HepG2 (cell line): ENCODE measurements around the gene THOC6. TPM values are rescaled to one million over a fixed set of nuclear protein-coding genes. Genes with fewer than 3 reads are reported as not detected.
A peak's percentile ranks its signal among the peaks of the same experiment; 100 is the strongest.

Experiments used
- ELF3 ChIP-seq: IDR thresholded peaks from 2 replicates; pipeline ENCODE4 v1.6.1; 2016; ENCODE audit warnings: missing genetic modification reagents, missing compliant biosample characterization
- FOXK2 ChIP-seq: fragments of 450-650 bp; IDR thresholded peaks from 2 replicates; pipeline ENCODE4 v1.6.1; 2016
- FOXO4 ChIP-seq: sonication (generic); formaldehyde crosslinking; conservative IDR thresholded peaks from 2 replicates; pipeline ENCODE4 v1.8.1; 2023; ENCODE audit warnings: missing genetic modification reagents
- HMG20B ChIP-seq: conservative IDR thresholded peaks from 2 replicates; pipeline ENCODE4 v1.6.1; 2016; ENCODE audit warnings: missing genetic modification reagents, missing compliant biosample characterization
- ISL2 ChIP-seq: sonication (generic); formaldehyde crosslinking; IDR thresholded peaks from 2 replicates; pipeline ENCODE4 v1.5.0; 2020; ENCODE audit warnings: missing genetic modification reagents
- MYC ChIP-seq: sonication (generic); formaldehyde crosslinking; IDR thresholded peaks from 2 replicates; pipeline ENCODE4 v1.9.0; 2021; ENCODE audit warnings: missing genetic modification reagents, borderline replicate concordance
- SCMH1 ChIP-seq: sonication (generic); formaldehyde crosslinking; IDR thresholded peaks from 2 replicates; pipeline ENCODE4 v1.9.0; 2021; ENCODE audit warnings: missing genetic modification reagents, mild to moderate bottlenecking, borderline replicate concordance
- SMAD1 ChIP-seq: sonication (generic); formaldehyde crosslinking; IDR thresholded peaks from 2 replicates; pipeline ENCODE4 v1.4.0; 2020; ENCODE audit warnings: missing genetic modification reagents, low read depth, mild to moderate bottlenecking, borderline replicate concordance
- SMARCE1 ChIP-seq: fragments of 450-650 bp; IDR thresholded peaks from 2 replicates; pipeline ENCODE4 v1.6.1; 2017; ENCODE audit warnings: borderline replicate concordance
- TSC22D2 ChIP-seq: sonication (generic); formaldehyde crosslinking; IDR thresholded peaks from 2 replicates; pipeline ENCODE4 v1.5.1; 2020; ENCODE audit warnings: missing genetic modification reagents, mild to moderate bottlenecking, borderline replicate concordance
- ZBTB7B ChIP-seq: sonication (generic); formaldehyde crosslinking; IDR thresholded peaks from 2 replicates; pipeline ENCODE4 v1.4.0; 2020; ENCODE audit warnings: missing genetic modification reagents
- ZHX2 ChIP-seq, 2 experiments: sonication (generic) in 1 of 2; formaldehyde crosslinking in 1 of 2; IDR thresholded peaks; 2 replicates each; pipeline versions ENCODE4 v1.6.1 to v1.9.0; 2014 to 2022; ENCODE audit warnings: antibody characterized with exemption in 1 of 2, borderline replicate concordance in 1 of 2, inconsistent platforms in 1 of 2, low read depth in 1 of 2, missing genetic modification reagents in 1 of 2
- ZIK1 ChIP-seq: sonication (generic); formaldehyde crosslinking; IDR thresholded peaks from 2 replicates; pipeline ENCODE4 v1.5.0; 2020; ENCODE audit warnings: mild to moderate bottlenecking, low read depth, missing genetic modification reagents, borderline replicate concordance
- ZNF468 ChIP-seq: sonication (generic); formaldehyde crosslinking; IDR thresholded peaks from 2 replicates; pipeline ENCODE4 v1.8.0; 2022; ENCODE audit warnings: mild to moderate bottlenecking, moderate library complexity, missing genetic modification reagents
- ZNF484 ChIP-seq: sonication (generic); formaldehyde crosslinking; IDR thresholded peaks from 2 replicates; pipeline ENCODE4 v1.5.1; 2020; ENCODE audit warnings: mild to moderate bottlenecking, low read depth, missing genetic modification reagents, borderline replicate concordance
- ZNF724P ChIP-seq: sonication (generic); formaldehyde crosslinking; IDR thresholded peaks from 2 replicates; pipeline ENCODE4 v1.8.0; 2022; ENCODE audit warnings: missing genetic modification reagents, borderline replicate concordance
- ZNF790 ChIP-seq: sonication (generic); formaldehyde crosslinking; IDR thresholded peaks from 2 replicates; pipeline ENCODE4 v1.8.0; 2022; ENCODE audit warnings: missing genetic modification reagents, mild to moderate bottlenecking, borderline replicate concordance
- polyA plus RNA-seq, 8 experiments: library from polyadenylated mRNA; depleted of rRNA in 3 of 8; stranded (reverse) in 7 of 8; unstranded in 1 of 8; fragments of >200 nt; fragmentation: Illumina TruSeq in 4 of 8; extraction: Trizol in 4 of 8; gene quantifications; 2 replicates each; pipeline versions ENCODE4 v1.2.1 to v1.2.3, GENCODE V29; 2011 to 2016; ENCODE audit warnings: low read depth in 4 of 8, missing spikeins in 1 of 8, mixed read lengths in 1 of 8; ENCODE audit not compliant: insufficient read depth in 1 of 8
- total RNA-seq, 5 experiments: library from RNA; depleted of rRNA; stranded (reverse); fragments of >200 nt; fragmentation: Illumina TruSeq; extraction: Trizol; gene quantifications; 2 replicates each; pipeline ENCODE4 v1.2.3, GENCODE V29; 2016; ENCODE audit warnings: low read depth in 1 of 5
- TF ChIP-seq, protein P1 (sequence below): IDR thresholded peaks from 2 replicates; pipeline ENCODE4 v1.6.1; 2016
- TF ChIP-seq, protein P2 (sequence below): sonication (generic); formaldehyde crosslinking; IDR thresholded peaks from 2 replicates; pipeline ENCODE4 v1.8.0; 2022; ENCODE audit warnings: mild to moderate bottlenecking, missing genetic modification reagents, borderline replicate concordance

THOC6 gene
- total and polyA plus RNA-seq, 2 of the 13 experiments (the other 11 are each of a cell fraction or from before 2014, with no cell fraction given): 32.1 to 37.0 TPM

GRCh38 chr16:2980227-2981176 is 43.3 kb upstream of the THOC6 start, which contains the start of gene PKMYT1 (continued):
- TF ChIP-seq ZHX2 (IDR thresholded peaks at IDR 0.05; ENCODE audit: low read depth) (no peak), ZHX2 (CRISPR knock-in tag; IDR thresholded peaks at IDR 0.05; ENCODE audit: borderline replicate concordance) (no peak), ISL2 (CRISPR knock-in tag) (peak; percentile 18; the same call in 1 of the 2 replicates), ZIK1 (no peak), SMARCE1 (no peak), FOXO4 (CRISPR knock-in tag) (peak; percentile 91; the same call in 1 of the 2 replicates), ZBTB7B (CRISPR knock-in tag) (peak; percentile 26; the same call in 1 of the 2 replicates), HMG20B (CRISPR knock-in tag) (no peak), SMAD1 (0 out of 2 replicates have a peak, but pooled peaks have one; percentile 23), TSC22D2 (CRISPR knock-in tag) (no peak), ZNF790 (CRISPR knock-in tag) (peak; percentile 39; the same call in 1 of the 2 replicates), ZNF468 (CRISPR knock-in tag) (no peak), ZNF724P (CRISPR knock-in tag) (peak; percentile 56; the same call in 1 of the 2 replicates), FOXK2 (no peak), SCMH1 (CRISPR knock-in tag) (no peak), ELF3 (peak; percentile 30; the same call in 1 of the 2 replicates), MYC (peak; percentile 41; the same call in 1 of the 2 replicates), ZNF484 (CRISPR knock-in tag) (no peak)
- TF ChIP-seq, protein P1, sequence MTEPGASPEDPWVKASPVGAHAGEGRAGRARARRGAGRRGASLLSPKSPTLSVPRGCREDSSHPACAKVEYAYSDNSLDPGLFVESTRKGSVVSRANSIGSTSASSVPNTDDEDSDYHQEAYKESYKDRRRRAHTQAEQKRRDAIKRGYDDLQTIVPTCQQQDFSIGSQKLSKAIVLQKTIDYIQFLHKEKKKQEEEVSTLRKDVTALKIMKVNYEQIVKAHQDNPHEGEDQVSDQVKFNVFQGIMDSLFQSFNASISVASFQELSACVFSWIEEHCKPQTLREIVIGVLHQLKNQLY (CRISPR knock-in tag): no peak
- TF ChIP-seq, protein P2, sequence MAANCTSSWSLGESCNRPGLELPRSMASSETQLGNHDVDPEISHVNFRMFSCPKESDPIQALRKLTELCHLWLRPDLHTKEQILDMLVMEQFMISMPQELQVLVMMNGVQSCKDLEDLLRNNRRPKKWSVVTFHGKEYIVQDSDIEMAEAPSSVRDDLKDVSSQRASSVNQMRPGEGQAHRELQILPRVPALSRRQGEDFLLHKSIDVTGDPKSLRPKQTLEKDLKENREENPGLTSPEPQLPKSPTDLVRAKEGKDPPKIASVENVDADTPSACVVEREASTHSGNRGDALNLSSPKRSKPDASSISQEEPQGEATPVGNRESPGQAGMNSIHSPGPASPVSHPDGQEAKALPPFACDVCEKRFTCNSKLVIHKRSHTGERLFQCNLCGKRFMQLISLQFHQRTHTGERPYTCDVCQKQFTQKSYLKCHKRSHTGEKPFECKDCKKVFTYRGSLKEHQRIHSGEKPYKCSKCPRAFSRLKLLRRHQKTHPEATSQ (CRISPR knock-in tag): no peak
